Retina (tissue), 1 donor: ENCODE results near the gene KIF3A.
"Not testable (repeated sequence)": the region's sequence is repeated elsewhere in the genome, so short reads cannot be mapped to it uniquely, and the experiment has no call there.

Experiments
- DNase-seq: peaks from one replicate; pipeline ENCODE4 v3.0.0-alpha.2; 2016

KIF3A gene

DNA sequence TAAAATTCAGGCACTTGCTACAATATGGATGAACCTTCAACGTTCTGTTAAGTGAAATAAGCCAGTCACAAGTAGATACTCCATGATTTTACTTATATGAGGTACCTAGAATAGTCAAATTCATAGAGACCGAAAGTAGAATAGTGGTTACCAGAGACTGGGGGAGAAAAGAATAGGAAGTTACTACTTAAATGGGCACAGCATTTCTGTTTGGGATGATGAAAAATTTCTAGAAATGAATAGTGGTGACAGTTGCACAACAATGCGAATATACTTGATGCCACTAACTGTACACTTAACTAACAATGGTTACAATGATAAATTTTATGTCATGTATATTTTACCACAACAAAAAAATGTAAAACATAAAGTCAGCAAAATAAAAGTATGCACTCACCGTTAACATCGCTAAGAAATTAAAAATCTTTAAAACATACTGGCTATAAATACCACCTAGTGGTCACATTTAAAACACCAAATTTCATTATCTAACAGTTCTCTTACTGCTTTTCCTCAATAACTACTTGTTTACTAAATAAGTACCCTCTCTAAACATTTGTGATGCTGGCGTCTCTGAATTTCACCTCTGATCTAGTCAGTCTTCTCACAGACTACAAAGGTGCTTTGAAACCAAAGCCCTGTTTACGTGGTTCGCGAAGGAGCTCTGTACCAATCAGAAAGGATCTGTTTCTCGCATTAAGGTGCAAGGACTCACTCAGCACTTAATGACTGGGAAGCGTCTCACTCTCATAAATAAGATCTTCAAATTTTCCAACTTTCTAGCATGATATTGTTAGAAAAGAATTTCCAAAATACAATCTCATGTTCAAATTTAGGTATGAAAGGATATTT is 22.7 kb downstream of the KIF3A start:
- DNase-seq: no peak

DNA sequence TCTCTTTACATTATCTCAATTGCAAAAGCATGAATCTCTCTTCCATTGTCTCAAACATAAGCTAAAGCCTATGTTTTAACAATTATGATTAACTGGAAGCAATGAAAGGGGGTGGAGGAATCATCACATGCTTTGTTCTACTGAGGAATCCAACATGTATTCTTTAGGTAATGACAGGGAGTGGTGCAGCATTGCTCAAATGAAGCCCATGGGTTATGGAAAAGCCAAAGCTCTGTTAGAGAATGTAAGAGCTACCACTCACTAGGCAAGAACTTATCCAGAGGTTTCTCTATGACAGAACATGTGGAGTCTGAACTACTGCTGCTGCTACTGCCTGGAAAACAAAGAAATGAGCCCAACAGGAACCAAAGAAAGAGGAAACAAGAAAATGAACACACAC is 28.7 kb downstream of the KIF3A start:
- no peak for DNase-seq

DNA sequence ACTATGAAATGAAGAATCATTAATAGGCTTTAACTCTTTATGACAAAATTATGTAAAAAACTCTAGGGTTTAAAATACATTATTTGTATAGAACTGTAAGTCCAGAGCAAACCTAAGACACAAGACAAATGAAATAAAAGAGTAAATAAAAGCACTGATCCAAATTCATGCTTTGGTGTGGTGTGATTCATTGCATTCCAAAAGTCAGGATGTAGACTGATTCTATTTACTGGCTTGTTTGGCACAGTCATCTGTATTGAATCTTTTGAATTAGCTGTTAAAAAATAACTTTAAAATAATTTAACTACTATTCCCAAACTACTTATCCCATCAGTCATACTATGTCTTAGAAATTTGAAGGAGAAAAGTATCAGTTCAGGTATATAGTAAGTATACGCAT is 32.5 kb downstream of the KIF3A start:
- no peak for DNase-seq

DNA sequence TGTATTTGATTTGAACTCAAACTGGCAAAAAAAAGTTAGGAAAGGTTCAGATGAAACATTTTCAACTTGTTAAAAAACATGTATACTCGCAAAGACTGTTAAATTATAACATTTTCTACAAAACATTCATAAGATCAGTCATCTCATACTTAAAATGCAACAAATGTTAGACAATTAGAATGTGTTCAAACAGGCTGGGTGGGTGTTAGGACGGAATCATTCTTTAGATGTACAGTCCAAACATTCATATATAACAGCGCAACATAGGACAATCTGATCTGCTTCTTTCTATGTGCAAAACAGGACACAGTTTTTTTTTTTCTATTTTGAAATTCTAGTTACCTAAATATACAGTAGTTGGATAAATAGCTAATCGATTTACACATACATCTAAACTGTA is 41.4 kb downstream of the KIF3A start:
- DNase-seq: no peak

DNA sequence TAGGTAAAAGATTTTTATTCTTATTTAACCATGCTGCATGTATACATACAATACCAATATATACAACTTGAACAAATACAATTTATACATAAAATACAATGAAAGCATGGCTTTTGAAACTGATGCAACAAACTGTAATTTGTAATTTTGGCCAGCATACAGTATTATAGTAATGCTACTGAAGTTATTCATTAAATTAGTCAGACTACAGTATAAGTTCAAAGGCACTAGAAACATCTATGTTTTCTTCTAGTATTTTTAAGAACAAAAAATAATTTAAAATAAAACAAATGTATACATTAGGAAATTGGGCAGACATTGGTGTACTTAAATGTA is 44.7 kb downstream of the KIF3A start:
- DNase-seq: no peak

DNA sequence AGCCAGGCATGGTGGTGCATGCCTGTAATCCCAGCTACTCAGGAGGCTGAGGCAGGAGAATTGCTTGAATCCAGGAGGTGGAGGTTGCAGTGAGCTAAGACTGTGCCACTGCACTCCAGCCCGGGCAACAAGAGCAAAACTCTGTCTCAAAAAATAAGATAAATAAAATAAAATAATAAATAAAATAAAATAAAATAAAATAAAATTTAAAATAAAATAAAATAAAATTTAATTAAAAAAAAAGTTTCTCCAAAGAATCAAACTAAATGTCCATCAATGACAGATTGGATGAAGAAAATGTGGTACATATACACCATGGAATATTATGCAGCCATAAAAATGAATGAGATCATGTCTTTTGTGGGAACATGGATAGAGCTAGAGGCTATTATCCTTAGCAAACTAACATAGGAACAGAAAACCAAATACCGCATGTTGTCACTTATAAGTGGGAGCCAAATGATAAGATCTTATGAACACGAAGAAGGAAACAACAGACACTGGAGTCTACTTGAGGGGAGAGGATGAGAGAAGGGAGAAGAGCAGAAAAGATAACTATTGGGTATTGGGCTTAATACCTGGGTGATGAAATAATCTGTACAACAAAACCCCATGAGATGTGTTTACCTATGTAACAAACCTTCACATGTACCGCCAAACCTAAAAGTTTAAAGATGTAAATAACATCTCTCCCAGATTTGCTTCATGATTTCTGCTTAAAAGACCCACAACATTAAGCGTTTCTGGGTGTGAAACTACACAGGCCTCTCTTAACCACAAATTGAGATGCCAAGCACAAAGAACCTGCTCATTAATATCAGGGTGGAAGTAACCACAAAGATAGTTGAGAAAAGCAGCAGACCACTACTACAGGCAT is 45.4 kb downstream of the KIF3A start:
- DNase-seq: not testable (repeated sequence)

DNA sequence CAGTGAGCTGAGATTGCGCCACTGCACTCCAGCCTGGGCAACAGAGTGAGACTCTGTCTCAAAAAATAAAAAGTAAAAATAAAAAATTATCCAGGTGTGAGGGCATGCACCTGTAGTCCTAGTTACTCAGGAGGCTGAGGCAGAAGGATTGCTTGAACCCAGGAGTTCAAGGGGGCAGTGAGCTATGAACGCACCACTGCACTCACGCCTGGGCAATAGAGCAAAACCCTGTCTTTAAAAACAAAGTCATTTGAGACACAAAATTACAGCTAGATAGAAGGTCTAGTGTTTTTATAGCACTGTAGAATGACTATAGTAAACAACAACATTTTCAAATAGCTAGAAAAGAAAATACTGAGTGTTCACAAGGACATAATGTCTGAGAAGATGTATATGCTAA is 47.2 kb downstream of the KIF3A start:
- no peak for DNase-seq

DNA sequence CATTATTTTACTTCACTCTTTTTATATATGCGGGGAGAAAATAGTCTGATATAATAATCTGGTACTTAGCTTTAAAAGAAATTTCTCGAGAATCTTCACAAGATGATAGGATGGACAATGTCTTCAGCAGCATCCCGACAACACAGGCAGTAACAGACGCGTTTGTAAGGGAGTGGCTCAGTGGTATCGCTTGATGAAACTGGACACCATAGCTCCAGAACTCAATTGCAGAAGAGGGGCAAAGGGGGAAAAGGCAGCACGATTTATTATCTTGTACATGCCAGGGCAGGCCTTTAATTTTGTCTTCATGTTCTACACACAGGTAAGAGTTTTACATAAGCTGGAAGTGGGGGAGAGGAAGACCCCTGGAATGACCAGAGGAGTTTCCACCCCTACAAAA is 47.8 kb downstream of the KIF3A start:
- DNase-seq: no peak

DNA sequence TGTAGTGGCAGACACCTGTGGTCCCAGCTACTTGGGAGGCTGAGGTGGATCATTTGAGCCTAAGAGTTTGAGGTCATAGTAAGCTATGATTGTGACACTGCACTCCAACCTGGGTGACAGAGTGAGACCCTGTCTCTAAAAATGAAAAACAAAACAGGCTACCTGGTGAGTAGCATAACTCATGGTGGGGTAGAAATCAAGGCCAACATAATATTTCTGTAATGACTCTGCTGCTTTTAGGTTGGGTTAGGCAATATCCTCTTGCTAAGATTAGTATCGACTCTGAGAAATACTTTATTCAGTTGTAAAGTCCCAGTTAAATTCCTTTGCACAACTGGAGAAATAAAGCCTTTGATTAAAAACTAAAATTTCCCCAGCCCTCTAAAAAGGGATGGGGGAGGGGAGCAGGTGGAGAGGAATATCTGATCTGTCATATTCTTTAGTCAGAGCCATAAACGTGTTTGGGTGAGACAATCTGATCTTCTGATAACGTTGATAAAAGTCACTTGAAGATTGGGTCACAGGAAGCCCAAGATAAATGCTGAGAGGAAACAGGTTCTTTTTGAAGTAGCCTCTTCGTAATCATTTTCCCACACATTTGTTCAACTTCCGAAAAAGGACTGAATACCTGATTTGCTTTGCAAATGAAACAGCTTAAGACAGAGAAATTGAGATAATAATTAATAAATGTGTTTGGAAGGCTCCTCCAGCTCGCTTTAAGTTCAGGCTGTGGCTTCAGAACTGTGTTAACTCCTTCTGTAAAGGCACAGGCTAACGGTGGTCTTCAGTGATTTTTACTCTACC is 48.6 kb downstream of the KIF3A start:
- no peak for DNase-seq

DNA sequence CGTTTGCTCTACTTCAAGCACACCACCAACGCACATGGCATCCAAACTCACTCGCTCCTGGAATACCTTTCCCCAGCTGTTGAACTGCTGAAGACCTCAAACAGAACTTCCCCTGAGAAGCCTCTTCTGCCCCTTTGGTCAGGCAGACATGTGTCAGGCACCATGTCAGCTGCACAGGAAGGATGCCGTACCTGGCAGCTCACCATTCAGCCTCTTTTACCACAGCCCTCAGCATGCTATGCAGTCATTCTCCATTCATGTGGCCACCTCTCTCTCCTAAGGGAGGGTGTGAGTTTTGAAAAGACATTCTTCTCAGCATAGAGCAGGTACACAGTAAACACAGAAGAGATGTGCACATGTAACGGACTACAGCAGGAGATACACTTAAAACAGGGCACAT is 49.4 kb downstream of the KIF3A start:
- no peak for DNase-seq

DNA sequence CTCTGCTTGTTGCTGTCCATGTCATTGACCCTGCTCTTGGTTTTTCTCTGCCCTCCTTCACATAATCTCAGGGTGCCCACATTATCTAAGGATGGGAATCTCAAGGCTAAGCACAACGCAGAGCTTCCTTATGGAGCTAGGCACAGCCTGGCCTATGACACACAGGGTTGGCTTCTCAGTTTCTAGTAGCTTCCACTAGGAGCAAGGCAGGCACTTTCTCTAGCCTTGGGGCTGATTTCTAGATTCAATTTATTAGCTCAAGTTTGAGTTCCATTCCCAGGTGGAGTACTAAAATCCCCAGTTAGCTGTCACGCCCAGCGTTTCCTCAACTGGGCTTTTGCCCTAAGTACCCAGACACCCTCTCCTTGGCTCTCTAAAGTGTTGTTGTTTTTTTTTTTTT is 51.2 kb downstream of the KIF3A start:
- DNase-seq: no peak

DNA sequence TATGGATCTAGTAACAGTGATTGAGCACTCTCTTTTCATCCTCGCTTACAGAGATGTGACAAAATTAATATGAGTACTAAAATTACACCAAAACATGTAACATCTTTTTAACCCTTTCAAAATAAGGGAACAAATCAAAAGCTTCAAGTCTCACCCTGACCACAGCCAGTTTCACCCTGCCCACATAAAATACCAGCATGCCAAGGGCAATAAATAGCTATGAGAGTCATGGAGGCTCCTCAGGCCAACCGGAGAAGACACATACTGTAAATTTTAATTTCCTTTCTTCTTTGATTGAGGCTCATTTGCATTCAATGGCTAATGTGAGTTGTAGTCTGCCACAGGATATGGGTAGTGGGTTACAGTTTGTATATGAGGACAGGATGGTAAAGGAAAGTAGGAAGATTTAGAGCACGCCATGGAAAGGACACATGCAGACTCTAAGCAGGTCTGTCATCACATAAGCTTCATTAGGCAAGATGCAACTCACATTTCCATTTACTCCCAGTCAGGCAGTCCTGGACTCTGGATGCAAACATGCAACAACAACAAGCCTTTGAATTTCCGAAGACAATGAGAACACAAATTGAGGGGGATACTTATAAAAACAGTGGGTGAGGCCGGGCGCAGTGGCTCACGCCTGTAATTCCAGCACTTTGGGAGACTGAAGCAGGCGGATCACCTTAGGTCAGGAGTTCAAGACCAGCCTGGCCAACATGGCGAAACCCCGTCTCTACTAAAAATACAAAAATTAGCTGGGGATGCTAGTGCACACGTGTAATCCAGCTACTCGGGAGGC is 52.2 kb downstream of the KIF3A start:
- DNase-seq: no peak

DNA sequence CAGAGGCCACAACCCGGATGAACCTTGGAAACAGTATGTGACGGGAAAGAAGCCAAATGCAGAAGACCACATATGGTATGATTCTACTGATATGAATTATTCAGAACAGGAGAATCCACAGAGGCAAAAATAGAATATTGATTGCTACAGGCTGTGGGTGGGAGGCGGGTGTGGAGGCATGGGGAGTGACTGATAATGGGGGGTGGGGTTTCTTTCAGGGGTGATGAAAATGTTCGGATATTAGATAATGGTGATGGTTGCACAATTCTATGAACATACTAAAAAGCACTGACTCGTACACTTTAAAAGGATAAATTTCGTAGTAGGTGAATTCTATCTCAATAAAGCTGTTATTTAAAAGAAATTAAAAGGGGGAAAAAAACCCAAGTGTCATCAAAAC is 52.9 kb downstream of the KIF3A start:
- no peak for DNase-seq

DNA sequence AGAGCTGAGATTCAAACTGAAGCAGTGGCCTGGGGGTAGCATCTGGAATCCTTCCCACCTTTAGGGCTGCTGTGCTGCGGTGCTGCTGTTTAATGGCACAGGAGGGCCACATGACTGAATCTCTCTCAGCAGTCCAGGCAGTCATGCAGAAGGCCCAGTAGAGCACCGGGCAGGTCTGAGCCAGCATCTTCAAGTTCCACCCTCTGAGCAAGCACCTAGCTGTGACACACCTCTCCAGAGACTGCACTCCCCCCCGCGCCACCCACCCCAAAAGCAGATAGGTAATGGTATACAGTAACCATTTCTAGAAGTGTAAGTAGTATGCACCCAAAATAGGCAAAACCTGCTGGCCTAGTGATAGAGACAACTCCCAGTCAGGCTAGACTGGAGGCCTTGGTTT is 55.4 kb downstream of the KIF3A start:
- DNase-seq: no peak

DNA sequence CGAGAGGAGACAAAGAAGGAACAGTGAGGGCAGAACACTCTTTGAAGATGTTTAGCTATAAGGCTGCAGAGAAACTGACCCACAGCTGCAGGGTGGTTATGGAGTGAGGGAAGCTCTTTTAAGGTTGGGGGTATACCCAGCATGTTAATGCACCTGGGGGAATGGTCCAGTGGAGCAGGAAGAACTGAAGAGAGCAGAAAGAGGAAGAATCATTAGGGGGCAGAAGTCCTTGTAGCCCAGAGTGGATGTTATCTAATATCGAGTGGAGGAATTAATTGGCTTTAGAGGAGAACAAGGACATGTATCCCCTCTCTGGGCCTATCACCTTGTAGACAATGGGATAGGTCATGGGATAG is 55.9 kb downstream of the KIF3A start:
- DNase-seq: no peak

DNA sequence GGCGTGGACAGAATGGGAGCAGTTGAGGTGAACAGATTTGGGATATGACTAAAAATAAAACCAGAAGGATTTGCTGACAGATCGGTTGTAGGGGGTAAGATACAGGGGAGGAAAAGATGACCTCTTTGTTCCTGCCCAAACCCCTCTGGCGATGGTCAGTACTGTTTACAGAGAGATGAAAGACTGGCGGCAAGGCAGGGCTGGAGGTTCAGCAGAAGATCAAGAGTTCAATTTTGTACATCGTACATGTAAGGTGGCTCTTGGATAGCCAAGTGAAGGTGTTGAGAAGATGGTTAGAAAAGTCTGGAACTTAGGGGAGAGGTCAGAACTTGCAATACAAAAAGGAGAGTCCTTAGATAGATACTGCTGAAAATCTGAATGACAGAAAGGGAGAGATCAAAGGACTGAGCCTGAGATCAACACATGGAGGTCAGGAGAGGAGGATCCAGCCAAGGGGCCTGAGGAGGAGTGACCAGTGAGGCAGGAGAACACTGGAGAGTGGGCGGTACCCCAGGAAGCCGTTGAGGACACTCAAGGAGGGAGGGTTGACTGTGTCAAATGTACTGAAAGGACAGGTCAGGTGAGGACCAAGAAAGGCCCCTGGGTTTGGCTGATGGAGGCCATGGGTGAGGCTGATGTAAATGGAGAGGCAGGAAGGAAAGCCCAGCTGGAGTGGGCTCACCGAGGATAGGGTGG is 56.4 kb downstream of the KIF3A start:
- DNase-seq: no peak

DNA sequence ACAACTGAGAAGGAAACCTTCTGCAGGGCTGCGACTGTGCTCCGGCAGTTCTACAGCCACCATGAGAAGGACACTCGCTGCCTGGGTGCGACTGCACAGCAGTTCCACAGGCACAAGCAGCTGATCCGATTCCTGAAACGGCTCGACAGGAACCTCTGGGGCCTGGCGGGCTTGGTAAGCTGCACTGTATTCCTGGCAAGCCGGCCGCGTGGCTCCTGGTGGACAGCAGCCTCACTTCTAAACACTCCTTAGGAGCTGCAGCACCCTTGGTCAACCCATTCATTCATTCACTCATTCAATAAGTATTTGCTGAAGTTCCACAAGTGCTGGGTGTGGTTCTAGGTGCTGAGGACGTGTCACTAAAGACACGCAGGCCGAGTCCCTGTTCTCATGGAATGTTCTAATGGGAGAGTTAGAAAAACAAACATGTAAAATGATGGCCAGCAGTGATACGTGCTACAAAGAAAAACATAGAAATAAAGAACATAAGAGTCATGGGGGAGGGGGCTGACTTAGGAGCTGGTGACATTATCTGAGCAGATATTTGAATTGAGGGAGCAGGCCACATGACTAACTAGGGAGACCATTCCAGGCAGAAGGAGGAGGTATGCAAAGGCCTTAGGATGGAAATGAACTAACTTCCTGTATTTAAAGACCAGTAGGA is 57.5 kb downstream of the KIF3A start:
- no peak for DNase-seq

DNA sequence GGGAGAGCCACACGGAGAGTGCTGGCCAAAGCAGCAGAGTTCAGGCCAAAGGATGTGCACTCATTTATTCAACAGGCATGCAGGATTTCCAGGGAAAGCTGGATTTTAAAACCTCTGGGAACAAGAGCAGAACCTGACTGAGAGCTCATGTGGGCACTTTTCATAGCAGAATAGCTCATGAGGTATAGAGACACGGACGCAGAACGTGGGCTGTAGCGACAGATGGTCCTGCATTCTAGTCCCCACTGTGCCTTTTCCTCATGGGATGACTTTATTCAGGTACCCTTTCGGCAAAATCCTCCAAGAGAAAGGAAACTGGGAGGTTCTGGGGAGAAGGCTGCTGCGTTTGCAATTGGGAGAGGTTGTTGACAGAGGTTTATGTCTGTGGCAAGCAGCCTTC is 58.2 kb downstream of the KIF3A start:
- DNase-seq: no peak

DNA sequence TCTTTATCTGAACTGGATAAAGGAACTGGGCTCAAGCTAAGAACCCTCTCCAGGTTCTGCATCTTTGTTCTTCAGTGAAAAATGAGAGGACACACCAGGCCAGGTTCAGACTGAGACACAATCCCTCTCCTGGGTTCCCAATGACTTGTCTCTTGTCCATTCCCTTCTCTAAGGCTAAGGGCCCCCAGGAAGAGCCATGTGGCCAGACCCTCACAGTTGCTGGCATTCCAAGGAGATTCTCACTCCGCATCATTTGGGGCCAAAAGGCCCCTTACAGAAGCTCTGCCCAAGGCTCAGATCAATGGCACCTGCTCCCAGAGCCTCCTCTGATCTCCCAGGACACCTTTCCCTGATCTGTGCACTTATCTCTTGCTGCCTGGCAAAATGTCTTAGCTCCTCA is 58.6 kb downstream of the KIF3A start:
- DNase-seq: no peak

DNA sequence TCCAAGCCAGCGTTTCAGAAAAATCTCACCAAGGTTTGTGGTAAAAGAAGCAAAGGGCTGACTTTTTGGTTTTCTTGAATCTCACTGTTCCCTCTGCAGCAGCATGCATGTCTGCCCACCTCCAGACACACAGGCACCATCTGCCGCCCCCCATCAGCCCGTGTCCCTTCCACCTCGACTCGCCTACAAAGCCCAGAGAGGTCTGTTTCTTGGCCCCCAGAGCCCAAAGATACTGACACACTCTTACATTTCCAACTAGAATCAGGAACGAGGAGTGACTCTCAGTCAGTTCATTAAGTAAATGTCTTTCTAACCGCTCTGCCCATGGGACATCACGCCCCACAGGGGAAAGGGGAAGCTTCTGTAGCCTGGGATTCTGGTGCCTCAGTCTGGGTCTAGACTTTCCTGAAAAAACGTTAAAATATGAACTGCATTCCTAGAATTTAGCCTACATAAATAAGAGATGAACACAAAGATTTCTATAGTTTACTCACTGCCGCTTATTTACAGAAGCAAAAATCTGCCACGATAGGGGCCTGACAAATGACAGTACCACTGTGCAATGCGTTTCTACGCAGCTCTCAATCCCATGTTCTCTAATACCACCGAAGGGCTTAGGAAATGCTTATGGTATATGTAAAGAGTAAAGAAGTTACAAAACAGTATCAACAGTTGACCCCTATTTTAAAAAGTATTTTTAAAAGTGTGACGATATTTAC is 59.5 kb downstream of the KIF3A start:
- no peak for DNase-seq

DNA sequence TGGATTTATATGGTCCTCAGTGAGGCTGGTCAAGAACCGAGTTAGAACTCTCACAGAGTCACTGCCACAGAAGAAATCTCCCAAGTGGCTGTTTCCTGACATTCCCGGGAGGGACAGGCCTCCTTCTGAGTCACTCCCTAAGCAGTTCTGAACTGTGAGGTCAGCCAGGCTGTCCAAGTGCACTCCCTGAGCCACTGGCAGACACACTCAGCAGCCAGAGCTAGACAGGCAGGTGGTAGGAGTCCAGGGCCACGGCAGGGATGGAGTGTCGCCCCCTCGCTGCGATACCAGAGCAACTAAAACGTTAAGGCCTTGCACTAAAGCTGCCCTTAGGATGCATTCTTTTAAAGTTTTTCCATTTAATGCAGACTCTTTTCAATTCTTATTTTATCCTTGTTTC is 60.2 kb downstream of the KIF3A start:
- DNase-seq: no peak
